HG03520 (cell line): Measurements from ENCODE around the gene EYA4.

Experiments
- ATAC-seq: cut with Tn5 transposase; IDR thresholded peaks from one replicate; pipeline ENCODE4 v1.9.1; 2021; ENCODE audit warnings: mild to moderate bottlenecking, moderate library complexity; ENCODE audit not compliant: unreplicated experiment

Gene EYA4

DNA sequence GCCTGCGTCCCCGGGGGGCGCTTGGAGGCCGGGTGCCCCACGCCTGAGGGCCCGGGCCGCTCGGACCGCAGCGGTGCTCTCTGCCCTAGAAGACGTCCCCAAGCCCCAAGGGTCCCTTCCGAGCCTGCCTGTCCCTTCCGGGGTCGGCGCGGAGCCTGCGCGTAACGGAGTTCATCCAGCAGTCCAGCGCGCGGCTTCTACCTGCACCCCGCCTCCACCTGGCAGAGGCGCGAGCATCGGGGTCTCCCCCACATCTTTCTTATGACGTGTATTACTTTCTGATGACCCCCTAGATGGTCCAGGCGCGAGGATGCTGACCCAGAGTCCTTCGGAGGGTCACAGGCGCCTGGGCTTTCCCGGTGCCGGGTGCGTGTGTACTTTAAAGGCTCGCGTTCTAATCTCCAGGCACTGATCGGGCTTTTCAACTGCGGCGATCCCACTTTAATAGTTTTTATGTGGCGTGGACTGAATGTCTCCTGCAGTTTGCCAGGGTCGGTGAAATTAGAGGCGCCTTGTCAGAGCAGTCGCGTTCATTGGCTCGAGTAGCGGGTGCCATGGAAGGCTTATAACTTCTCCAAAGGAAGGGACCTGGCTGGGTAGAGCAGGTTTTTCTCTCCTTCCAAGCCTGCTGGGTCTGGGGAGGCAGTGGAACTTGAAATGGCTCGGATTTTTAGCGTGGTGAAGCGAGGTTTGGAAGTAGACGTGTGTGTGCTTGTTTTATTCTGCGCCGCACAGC is 912 bp downstream of the EYA4 start:
- no peak for ATAC-seq

GRCh38 chr6:133242637-133243585 is 1.8 kb downstream of the EYA4 start:
- ATAC-seq: no peak

GRCh38 chr6:133243723-133244305 is 2.7 kb downstream of the EYA4 start:
- ATAC-seq: no peak

GRCh38 chr6:133244519-133244918 is 3.4 kb downstream of the EYA4 start:
- no peak for ATAC-seq

DNA sequence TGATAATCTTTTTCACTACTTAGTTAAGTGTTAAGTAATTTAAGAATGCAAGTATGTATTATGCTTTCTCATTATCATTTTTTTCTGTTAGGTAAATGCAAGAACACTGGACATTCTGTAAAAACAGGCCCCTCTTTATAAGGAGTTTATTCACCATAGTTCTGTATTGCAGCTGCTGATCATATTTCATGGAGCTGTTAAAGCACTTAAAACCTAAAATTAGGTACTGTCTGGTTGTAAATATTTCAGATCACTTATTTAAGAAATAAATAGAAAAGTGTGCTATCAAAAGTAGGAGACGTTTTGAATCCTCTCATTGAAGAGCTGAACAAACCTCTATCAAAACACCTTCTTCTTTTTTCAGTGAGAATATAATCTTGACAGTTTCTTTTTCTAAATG is 3.9 kb downstream of the EYA4 start:
- no peak for ATAC-seq

- ATAC-seq: no peak
These were observed 4.3 kb downstream of the EYA4 start for GRCh38 chr6:133245422-133245903.

DNA sequence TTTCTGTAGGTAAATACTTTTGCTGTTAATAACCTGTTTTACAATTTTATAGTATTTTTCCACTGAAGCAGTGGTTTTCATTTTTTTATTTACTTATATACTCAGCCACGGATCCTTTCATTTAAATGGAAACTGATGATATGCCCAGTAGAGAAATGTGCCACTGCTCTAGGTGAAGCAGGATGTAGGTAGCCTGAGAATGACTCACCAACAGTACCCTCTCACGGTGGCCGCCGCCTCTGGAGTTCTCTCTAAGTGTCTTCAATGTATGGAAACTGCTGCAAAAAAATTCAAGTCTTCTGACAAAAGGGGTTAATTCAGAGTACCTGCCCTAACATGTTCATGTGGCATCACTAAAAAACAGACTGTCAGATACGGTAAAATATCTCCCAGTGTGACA is 6.4 kb downstream of the EYA4 start:
- ATAC-seq: no peak

GRCh38 chr6:133248241-133249001 is 7.3 kb downstream of the EYA4 start:
- ATAC-seq: no peak

DNA sequence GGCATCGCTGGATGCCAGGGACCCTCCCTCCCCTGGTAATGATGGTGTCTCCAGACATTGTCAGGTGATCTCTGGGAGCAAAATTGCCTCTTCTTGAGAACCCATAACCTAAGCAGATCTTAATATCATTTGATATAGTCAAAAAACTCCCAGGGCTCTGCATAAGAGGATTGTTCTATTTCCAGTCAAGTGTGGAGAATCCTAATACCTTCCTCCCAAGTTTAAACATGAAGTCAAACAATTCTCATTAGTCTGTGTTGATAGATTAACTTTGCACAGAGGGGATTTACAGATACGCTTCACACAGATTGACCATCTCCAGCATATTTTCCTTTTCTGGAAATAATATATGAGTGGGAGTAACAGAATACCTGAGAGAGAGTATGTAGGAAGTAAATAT is 10.5 kb downstream of the EYA4 start:
- no peak for ATAC-seq

GRCh38 chr6:133254552-133255228 is 13.5 kb downstream of the EYA4 start:
- ATAC-seq: no peak

DNA sequence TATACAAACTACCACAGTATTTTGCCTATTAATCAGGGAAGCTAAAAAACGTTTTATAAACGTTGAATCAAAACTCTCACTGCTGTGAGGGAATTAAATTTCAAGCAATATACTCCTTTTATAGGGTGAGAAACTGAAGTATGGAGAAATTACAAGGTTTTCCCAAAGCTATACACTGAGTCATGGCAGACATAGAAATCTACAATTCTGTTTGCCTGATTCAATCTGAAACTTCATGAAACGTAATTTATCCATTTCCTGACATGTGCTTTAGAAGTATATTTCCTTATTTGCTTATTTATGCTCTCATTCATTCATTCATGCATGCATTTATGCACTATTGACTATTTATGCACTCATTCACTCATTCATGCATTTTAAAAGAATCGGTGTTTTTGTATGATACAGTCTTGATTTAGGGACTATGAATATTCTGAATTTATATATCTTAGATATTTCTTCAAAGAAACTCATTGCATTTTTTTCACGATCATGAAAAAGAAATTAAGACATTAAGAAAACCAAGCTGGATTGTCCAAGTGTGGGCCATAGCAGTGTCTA is 16.5 kb downstream of the EYA4 start:
- no peak for ATAC-seq

GRCh38 chr6:133259561-133259960 is 18.4 kb downstream of the EYA4 start:
- ATAC-seq: no peak

- ATAC-seq: no peak
These were observed 21.6 kb downstream of the EYA4 start for GRCh38 chr6:133262804-133263203.

DNA sequence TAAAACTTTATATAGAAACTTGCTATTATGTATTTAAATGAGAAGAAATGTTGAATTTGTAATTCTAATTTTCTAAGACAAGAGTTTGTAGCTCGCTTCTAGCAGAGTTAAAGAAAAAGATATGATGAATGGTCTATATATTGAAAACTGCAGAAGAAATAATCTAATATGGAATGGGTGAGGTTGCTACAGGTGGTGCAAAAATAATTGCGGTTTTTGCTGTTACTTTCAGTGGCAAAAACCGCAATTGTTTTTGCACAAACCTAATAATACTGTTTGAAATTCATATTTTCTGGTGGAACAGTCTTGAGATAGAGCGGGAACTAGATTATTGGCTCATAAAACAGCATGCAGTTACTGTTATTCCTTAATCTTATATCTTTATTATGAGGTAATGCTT is 23.9 kb downstream of the EYA4 start:
- no peak for ATAC-seq

GRCh38 chr6:133266186-133266585 is 25.0 kb downstream of the EYA4 start:
- ATAC-seq: no peak

GRCh38 chr6:133268621-133269020 is 27.5 kb downstream of the EYA4 start:
- ATAC-seq: no peak

DNA sequence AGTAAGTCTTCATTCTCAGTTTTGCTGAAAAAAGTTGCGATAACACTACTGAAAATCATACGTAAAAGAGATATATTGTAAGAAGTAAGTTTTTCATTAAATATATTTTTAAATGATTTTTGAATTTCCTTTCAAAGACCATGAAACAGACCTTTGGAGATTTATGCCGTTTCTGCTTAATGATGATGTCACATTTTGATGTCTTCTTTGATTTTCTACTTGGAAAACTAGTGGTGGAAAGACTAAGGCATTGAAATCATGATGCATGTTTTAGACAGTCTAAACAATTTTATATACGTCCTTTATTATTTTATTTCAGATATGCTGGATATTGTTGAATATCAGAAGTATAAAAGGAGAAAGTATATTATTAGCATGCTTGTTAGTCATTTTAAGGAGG is 33.7 kb downstream of the EYA4 start:
- ATAC-seq: no peak

- no peak for ATAC-seq
These were observed 34.1 kb downstream of the EYA4 start for GRCh38 chr6:133275213-133275612.

DNA sequence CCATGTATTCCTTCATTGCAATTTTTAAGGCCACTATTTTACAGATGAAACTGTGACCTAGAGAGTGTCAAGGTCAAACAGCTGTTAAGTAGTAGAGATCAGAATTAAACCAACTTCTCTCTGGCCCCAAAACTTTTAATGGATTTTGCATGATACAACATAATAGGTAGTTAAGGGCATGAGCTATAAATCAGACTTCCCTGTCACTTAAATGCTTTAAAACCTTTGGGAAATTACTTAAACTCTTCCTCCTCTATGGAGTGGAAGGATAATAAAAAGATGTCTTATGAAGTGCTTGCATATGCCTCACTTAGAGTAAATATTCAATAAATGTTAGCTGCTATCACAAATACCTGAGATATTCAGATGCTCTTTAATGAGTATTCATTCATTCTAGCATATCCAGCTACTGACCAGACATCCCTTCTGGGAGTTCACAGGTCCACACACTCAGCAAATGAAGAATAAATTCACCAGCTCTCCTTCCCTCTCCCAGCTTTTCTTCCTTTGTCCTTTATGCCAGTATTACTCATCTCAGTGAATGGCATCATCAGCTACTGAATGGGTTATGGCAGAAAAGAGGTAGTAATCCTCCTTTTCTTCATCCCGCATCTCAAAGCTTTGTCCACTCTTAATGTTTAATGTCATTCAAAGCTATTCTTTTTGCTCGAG is 36.2 kb downstream of the EYA4 start:
- no peak for ATAC-seq
